ENCODE results near the gene CRISP1.

GRCh38 chr6:49913636-49914375 lies 47.5 kb upstream of the CRISP1 start:
- TF ChIP-seq CTCF (IDR thresholded peaks at IDR 0.05; ENCODE audit: insufficient read depth, low read depth, low read length): no peak
- TF ChIP-seq EZH2 (IDR thresholded peaks at IDR 0.05; ENCODE audit: insufficient read depth, low read length): no peak

Measured in astrocyte (in vitro differentiated cells and primary cell).